SK-N-SH (cell line): ENCODE measurements around the gene CADM3. TPM values are rescaled to one million over a fixed set of nuclear protein-coding genes. Genes with fewer than 3 reads are reported as not detected.

ENCODE experiments used
- CTCF ChIA-PET: fragments of 300-600, 350-600 bp; formaldehyde crosslinking; extraction: SDS; loops from one replicate; lab custom pipeline; 2021; lab: Yijun Ruan, JAX
- POLR2A ChIA-PET: fragments of 350-600 bp; sonication (Branson Sonifier 250); formaldehyde crosslinking; extraction: SDS; loops from one replicate; lab custom pipeline; 2020; ENCODE audit warnings: antibody characterized with exemption, inconsistent platforms; lab: Yijun Ruan, JAX
- DNase-seq: peaks from one replicate; pipeline ENCODE4 v3.0.0; 2012
- H2AFZ ChIP-seq: fragments of 200-600 bp; sonication (generic); 2 replicates; pipeline ENCODE4 v1.8.1; 2016; ENCODE audit warnings: antibody characterized with exemption, mild to moderate bottlenecking, low read depth
- H3F3A ChIP-seq: fragments of 200-600 bp; sonication (generic); replicated peaks from 2 replicates; pipeline ENCODE3; 2016; ENCODE audit warnings: antibody characterized with exemption, mild to moderate bottlenecking; ENCODE audit not compliant: insufficient read depth
- H3K27ac ChIP-seq, 2 experiments: fragments of 200-500 bp in 1 of 2; fragments of 200-600 bp in 1 of 2; sonication (Bioruptor generic) in 1 of 2; sonication (generic), shearing (Covaris generic) in 1 of 2; 2 replicates each; pipeline versions ENCODE4 v1.5.1 to v1.6.1; 2014 to 2016; ENCODE audit warnings: low read depth in 2 of 2, inconsistent platforms in 1 of 2, low read length in 1 of 2, mild to moderate bottlenecking in 1 of 2, mixed read lengths in 1 of 2
- H3K27me3 ChIP-seq: fragments of 200-600 bp; sonication (generic), shearing (Covaris generic); 2 replicates; pipeline ENCODE4 v1.6.1; 2016; ENCODE audit warnings: mixed run types; ENCODE audit not compliant: insufficient read depth
- H3K36me3 ChIP-seq, 2 experiments: fragments of 200-500 bp in 1 of 2; fragments of 200-600 bp in 1 of 2; sonication (Bioruptor generic) in 1 of 2; sonication (generic) in 1 of 2; replicated peaks in 1 of 2; 2 replicates each; pipeline versions ENCODE3 to v1.5.1; 2014 to 2016; ENCODE audit warnings: low read length in 1 of 2, mild to moderate bottlenecking in 1 of 2; ENCODE audit not compliant: insufficient read depth in 2 of 2, control insufficient read depth in 1 of 2
- H3K4me1 ChIP-seq, 2 experiments: fragments of 200-500 bp in 1 of 2; fragments of 200-600 bp in 1 of 2; sonication (Bioruptor generic) in 1 of 2; sonication (generic), shearing (Covaris generic) in 1 of 2; 2 replicates each; pipeline versions ENCODE4 v1.5.1 to v1.6.1; 2014 to 2016; ENCODE audit warnings: low read depth in 1 of 2, low read length in 1 of 2, mixed run types in 1 of 2; ENCODE audit not compliant: insufficient read depth in 2 of 2, control insufficient read depth in 1 of 2
- H3K4me2 ChIP-seq: fragments of 200-600 bp; sonication (generic), shearing (Covaris generic); 2 replicates; pipeline ENCODE4 v1.6.1; 2017; ENCODE audit warnings: mixed run types
- H3K4me3 ChIP-seq, 2 experiments: fragments of 200-500 bp in 1 of 2; fragments of 200-600 bp in 1 of 2; sonication (Bioruptor generic) in 1 of 2; sonication (generic), shearing (Covaris generic) in 1 of 2; 2 replicates each; pipeline versions ENCODE4 v1.5.1 to v1.8.1; 2014 to 2016; ENCODE audit warnings: low read depth in 2 of 2, inconsistent platforms in 1 of 2, low read length in 1 of 2, mild to moderate bottlenecking in 1 of 2, mixed read lengths in 1 of 2, moderate library complexity in 1 of 2
- H3K79me2 ChIP-seq: fragments of 200-600 bp; sonication (generic); 2 replicates; pipeline ENCODE4 v1.8.1; 2017; ENCODE audit warnings: mild to moderate bottlenecking; ENCODE audit not compliant: insufficient read depth
- H3K9ac ChIP-seq: fragments of 200-600 bp; sonication (generic); 2 replicates; pipeline ENCODE4 v1.6.1; 2017; ENCODE audit warnings: mixed run types
- H3K9me2 ChIP-seq: fragments of 200-600 bp; sonication (generic); 2 replicates; pipeline ENCODE4 v1.6.1; 2017; ENCODE audit warnings: mixed run types
- H3K9me3 ChIP-seq: fragments of 200-600 bp; sonication (generic); 2 replicates; pipeline ENCODE4 v1.6.1; 2017; ENCODE audit warnings: mixed run types, mild to moderate bottlenecking, moderate library complexity
- H4K20me1 ChIP-seq: fragments of 200-600 bp; sonication (generic); 2 replicates; pipeline ENCODE4 v1.6.1; 2017; ENCODE audit warnings: mild to moderate bottlenecking, mixed run types; ENCODE audit not compliant: insufficient read depth
- CHD2 ChIP-seq: fragments of 150-350 bp; IDR thresholded peaks from 2 replicates; pipeline ENCODE4 v1.6.1; 2018; ENCODE audit warnings: low read length; ENCODE audit not compliant: partially characterized antibody
- CTCF ChIP-seq: fragments of 200-600 bp; sonication (generic); IDR thresholded peaks from 2 replicates; pipeline ENCODE4 v1.6.1; 2017; ENCODE audit warnings: antibody characterized with exemption, mild to moderate bottlenecking, moderate library complexity
- ELF1 ChIP-seq: IDR thresholded peaks from 2 replicates; pipeline ENCODE4 v1.4.0; 2012
- EP300 ChIP-seq, 2 experiments: IDR thresholded peaks; 2 replicates each; pipeline versions ENCODE4 v1.4.0 to v1.6.1; 2012; ENCODE audit warnings: borderline replicate concordance in 1 of 2, low read depth in 1 of 2, low read length in 1 of 2
- FOXJ3 ChIP-seq: sonication (generic); formaldehyde crosslinking; IDR thresholded peaks from 2 replicates; pipeline ENCODE4 v1.5.1; 2020; ENCODE audit warnings: mild to moderate bottlenecking, missing genetic modification reagents
- FOXM1 ChIP-seq: IDR thresholded peaks from 2 replicates; pipeline ENCODE4 v1.4.0; 2012; ENCODE audit warnings: low read depth, mild to moderate bottlenecking
- GATA2 ChIP-seq: sonication (generic); formaldehyde crosslinking; IDR thresholded peaks from 2 replicates; pipeline ENCODE4 v1.5.0; 2020; ENCODE audit warnings: mild to moderate bottlenecking, missing genetic modification reagents
- MAX ChIP-seq: IDR thresholded peaks from 2 replicates; pipeline ENCODE4 v1.4.0; 2012; ENCODE audit warnings: low read depth
- RCOR1 ChIP-seq: fragments of 150-350 bp; IDR thresholded peaks from 2 replicates; pipeline ENCODE4 v1.6.1; 2017; ENCODE audit warnings: antibody characterized with exemption, low read length
- RXRA ChIP-seq: IDR thresholded peaks from 2 replicates; pipeline ENCODE4 v1.4.0; 2012; ENCODE audit warnings: low read depth, mild to moderate bottlenecking, borderline replicate concordance
- SIN3A ChIP-seq: IDR thresholded peaks from 2 replicates; pipeline ENCODE4 v1.6.1; 2012; ENCODE audit warnings: low read depth, mild to moderate bottlenecking, low read length, moderate library complexity, borderline replicate concordance
- TAF1 ChIP-seq: IDR thresholded peaks from 2 replicates; pipeline ENCODE4 v1.6.1; 2012; ENCODE audit warnings: low read depth, mild to moderate bottlenecking, low read length, moderate library complexity, borderline replicate concordance
- TCF12 ChIP-seq: IDR thresholded peaks from 2 replicates; pipeline ENCODE4 v1.4.0; 2012
- YY1 ChIP-seq: IDR thresholded peaks from 2 replicates; pipeline ENCODE4 v1.4.0; 2012; ENCODE audit warnings: low read depth, mild to moderate bottlenecking
- WGBS: methylation state at CpG from one replicate; pipeline ENCODE4 v1.1.6; 2017; ENCODE audit warnings: low lambda C conversion rate; 5-methylcytosine and 5-hydroxymethylcytosine counted together
- polyA plus RNA-seq, 3 experiments: library from polyadenylated mRNA; depleted of rRNA; stranded (reverse); fragments of >200 nt; gene quantifications; 2 replicates each; pipeline ENCODE4 v1.2.3, GENCODE V29; 2012
- TF ChIP-seq, protein P1 (sequence below): fragments of 150-350 bp; IDR thresholded peaks from 2 replicates; pipeline ENCODE4 v1.6.1; 2016; ENCODE audit warnings: mild to moderate bottlenecking, low read depth, low read length
- TF ChIP-seq, protein P2 (sequence below): IDR thresholded peaks from 2 replicates; pipeline ENCODE4 v1.6.1; 2012; ENCODE audit warnings: mild to moderate bottlenecking, low read depth, low read length, moderate library complexity

Gene CADM3
- polyA plus RNA-seq, 1 of the 3 experiments (the other 2 are of a cell fraction), result 0.94 TPM

GRCh38 chr1:159228554-159228953 is 57.1 kb downstream of the CADM3 start:
- POLR2A ChIA-PET, result no interaction called here
- TF ChIP-seq FOXJ3 (CRISPR knock-in tag) (peak; percentile 64; the same call in 1 of the 2 replicates), EP300 (IDR thresholded peaks at IDR 0.05; ENCODE audit: borderline replicate concordance in 1 of 2, low read depth in 1 of 2, low read length in 1 of 2) (peak in 1 of 2 experiments; percentile 83; a peak in 2 of 4 replicates), RCOR1 (peak; percentile 67; the same call in 1 of the 2 replicates), CHD2 (peak; percentile 30), GATA2 (peak; percentile 95)
- TF ChIP-seq, protein P1, sequence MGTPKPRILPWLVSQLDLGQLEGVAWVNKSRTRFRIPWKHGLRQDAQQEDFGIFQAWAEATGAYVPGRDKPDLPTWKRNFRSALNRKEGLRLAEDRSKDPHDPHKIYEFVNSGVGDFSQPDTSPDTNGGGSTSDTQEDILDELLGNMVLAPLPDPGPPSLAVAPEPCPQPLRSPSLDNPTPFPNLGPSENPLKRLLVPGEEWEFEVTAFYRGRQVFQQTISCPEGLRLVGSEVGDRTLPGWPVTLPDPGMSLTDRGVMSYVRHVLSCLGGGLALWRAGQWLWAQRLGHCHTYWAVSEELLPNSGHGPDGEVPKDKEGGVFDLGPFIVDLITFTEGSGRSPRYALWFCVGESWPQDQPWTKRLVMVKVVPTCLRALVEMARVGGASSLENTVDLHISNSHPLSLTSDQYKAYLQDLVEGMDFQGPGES, result no peak
- TF ChIP-seq, all 33 proteins: peak for 5
- Histone ChIP-seq H3K36me3 (no peaks in the 10 kb centered on the region), H3F3A (no peaks in the 10 kb centered on the region), H2AFZ (no peak overlapping the region), H3K27me3 (no peaks in the 10 kb centered on the region; the same call in 1 of the 2 replicates), H3K9me2 (no peaks in the 10 kb centered on the region), H3K27ac (no peak overlapping the region; a peak in 1 of 4 replicates), H3K9me3 (no peaks in the 10 kb centered on the region), H3K9ac (no peak overlapping the region), H3K4me3 (no peak overlapping the region), H3K79me2 (no peaks in the 10 kb centered on the region), H4K20me1 (no peaks in the 10 kb centered on the region), H3K4me1 (peaks cover 0 to 13% of the 10 kb centered on the region in 2 experiments; a peak in 2 of 4 replicates), H3K4me2 (no peak overlapping the region)
- CTCF ChIA-PET, result interaction anchor here (1.6 to 13.3 kb wide), 4 partner anchors 16 to 96 kb away, joined by 3 to 161 read pairs (median 10); no protein-coding TSS in a partner anchor
- DNase-seq, result no peak
- WGBS, result 16% methylated on average over 2 of the region's 2 CpGs

DNA sequence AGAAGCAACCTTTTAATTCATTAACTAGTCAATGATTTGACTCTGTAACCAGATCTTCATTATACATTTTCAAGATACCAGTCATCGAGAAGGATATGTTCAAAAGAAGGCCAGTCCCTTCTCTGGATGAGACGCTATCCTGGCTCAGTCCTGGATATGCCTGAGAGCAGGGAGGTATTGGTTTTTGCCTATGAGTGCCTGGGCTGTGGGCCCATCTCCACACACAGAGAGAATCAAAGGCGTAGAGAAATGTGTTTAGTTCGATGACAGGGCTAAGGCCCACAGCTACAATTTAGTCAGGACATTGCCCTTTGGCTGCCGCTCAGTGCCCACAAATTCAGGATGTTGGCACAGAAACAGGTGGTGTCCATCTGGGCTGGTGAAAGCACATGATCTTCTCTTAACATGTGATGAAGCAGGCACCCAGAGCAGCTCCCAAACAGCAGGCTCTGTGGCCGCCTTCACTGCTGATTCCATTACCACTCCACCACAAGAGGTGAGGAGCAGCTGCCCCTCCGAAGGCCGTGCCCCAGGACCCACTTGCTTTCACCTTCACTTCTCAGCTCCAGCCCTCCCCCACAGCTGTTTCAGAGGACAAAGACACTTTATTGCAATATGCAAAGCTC is 58.0 kb downstream of the CADM3 start:
- H4K20me1 ChIP-seq, result no peaks in the 10 kb centered on the region
- no peaks in the 10 kb centered on the region for H3K9me2 ChIP-seq
- H3K27me3 ChIP-seq, result no peaks in the 10 kb centered on the region; the same call in 1 of the 2 replicates
- H3K4me1 ChIP-seq, result peaks cover 0 to 13% of the 10 kb centered on the region in 2 experiments; a peak in 2 of 4 replicates
- H3K4me2 ChIP-seq, result peak overlapping the region; percentile 38; the same call in 1 of the 2 replicates
- peak; percentile 62 for DNase-seq
- ChIA-PET CTCF (interaction anchor here (0.7 to 13.3 kb wide), 8 partner anchors 13 to 570 kb away, joined by 3 to 161 read pairs (median 4); no protein-coding TSS in a partner anchor), POLR2A (no interaction called here)
- TF ChIP-seq, protein P1, result no peak
- TF ChIP-seq TCF12 (no peak), RXRA (no peak), ELF1 (no peak), CTCF (no peak), MAX (no peak), RCOR1 (peak; percentile 57; the same call in 1 of the 2 replicates), SIN3A (no peak), YY1 (no peak), TAF1 (no peak), FOXJ3 (CRISPR knock-in tag) (peak; percentile 37; the same call in 1 of the 2 replicates), FOXM1 (no peak), GATA2 (peak; percentile 18; the same call in 1 of the 2 replicates), CHD2 (no peak)
- TF ChIP-seq, protein P2, sequence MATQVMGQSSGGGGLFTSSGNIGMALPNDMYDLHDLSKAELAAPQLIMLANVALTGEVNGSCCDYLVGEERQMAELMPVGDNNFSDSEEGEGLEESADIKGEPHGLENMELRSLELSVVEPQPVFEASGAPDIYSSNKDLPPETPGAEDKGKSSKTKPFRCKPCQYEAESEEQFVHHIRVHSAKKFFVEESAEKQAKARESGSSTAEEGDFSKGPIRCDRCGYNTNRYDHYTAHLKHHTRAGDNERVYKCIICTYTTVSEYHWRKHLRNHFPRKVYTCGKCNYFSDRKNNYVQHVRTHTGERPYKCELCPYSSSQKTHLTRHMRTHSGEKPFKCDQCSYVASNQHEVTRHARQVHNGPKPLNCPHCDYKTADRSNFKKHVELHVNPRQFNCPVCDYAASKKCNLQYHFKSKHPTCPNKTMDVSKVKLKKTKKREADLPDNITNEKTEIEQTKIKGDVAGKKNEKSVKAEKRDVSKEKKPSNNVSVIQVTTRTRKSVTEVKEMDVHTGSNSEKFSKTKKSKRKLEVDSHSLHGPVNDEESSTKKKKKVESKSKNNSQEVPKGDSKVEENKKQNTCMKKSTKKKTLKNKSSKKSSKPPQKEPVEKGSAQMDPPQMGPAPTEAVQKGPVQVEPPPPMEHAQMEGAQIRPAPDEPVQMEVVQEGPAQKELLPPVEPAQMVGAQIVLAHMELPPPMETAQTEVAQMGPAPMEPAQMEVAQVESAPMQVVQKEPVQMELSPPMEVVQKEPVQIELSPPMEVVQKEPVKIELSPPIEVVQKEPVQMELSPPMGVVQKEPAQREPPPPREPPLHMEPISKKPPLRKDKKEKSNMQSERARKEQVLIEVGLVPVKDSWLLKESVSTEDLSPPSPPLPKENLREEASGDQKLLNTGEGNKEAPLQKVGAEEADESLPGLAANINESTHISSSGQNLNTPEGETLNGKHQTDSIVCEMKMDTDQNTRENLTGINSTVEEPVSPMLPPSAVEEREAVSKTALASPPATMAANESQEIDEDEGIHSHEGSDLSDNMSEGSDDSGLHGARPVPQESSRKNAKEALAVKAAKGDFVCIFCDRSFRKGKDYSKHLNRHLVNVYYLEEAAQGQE, result no peak
- no peaks in the 10 kb centered on the region for H3K79me2 ChIP-seq
- H3K36me3 ChIP-seq, result no peaks in the 10 kb centered on the region
- no peak overlapping the region for H2AFZ ChIP-seq
- peak overlapping the region; percentile 21 to 75; a peak in 3 of 4 replicates for H3K27ac ChIP-seq
- H3K9ac ChIP-seq, result no peak overlapping the region
- H3K9me3 ChIP-seq, result no peaks in the 10 kb centered on the region
- no peak overlapping the region for H3K4me3 ChIP-seq
- H3F3A ChIP-seq, result no peaks in the 10 kb centered on the region
- WGBS, result 30% methylated on average over 7 of the region's 8 CpGs
